ENCODE data around the gene ADAM12. TPM values are rescaled to one million over a fixed set of nuclear protein-coding genes. Genes with fewer than 3 reads are reported as not detected.

Gene ADAM12
- total RNA-seq, 2 donors from 2014 or later, result 0.27 to 2.2 TPM

DNA sequence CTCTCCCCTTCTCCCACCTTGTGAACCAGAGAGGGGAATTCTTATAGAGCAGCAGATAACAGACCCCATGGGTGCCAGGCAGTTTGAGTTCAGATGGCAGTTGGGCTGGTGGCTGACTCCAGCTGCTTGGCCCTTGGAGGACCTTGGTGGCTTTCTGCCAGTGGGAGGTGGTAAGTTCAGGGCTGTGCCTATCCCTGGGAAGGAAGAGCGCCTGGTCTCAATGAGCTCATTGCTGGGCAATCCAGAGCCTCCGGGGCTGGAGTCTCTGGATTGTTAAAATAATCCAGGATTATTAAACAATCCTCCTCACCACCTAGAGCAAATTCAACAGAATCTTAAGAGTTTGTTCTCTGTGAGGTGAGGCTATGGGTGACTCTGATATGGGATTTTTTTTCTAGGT lies 386.7 kb downstream of the ADAM12 start:
- TF ChIP-seq, protein P1, sequence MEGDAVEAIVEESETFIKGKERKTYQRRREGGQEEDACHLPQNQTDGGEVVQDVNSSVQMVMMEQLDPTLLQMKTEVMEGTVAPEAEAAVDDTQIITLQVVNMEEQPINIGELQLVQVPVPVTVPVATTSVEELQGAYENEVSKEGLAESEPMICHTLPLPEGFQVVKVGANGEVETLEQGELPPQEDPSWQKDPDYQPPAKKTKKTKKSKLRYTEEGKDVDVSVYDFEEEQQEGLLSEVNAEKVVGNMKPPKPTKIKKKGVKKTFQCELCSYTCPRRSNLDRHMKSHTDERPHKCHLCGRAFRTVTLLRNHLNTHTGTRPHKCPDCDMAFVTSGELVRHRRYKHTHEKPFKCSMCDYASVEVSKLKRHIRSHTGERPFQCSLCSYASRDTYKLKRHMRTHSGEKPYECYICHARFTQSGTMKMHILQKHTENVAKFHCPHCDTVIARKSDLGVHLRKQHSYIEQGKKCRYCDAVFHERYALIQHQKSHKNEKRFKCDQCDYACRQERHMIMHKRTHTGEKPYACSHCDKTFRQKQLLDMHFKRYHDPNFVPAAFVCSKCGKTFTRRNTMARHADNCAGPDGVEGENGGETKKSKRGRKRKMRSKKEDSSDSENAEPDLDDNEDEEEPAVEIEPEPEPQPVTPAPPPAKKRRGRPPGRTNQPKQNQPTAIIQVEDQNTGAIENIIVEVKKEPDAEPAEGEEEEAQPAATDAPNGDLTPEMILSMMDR (IDR thresholded peaks at IDR 0.05), result no peak
- Histone ChIP-seq H3K27me3 (replicated peaks; ENCODE audit: insufficient read depth) (no peaks in the 10 kb centered on the region), H3K27ac (no peak overlapping the region), H3K4me3 (no peak overlapping the region), H3K9me3 (no peaks in the 10 kb centered on the region), H3K4me1 (ENCODE audit: control insufficient read depth in 1 of 2, low read depth in 2 of 2) (no peaks in the 10 kb centered on the region), H3K36me3 (no peaks in the 10 kb centered on the region)
- ATAC-seq (ENCODE audit: insufficient number of reproducible peaks, low FRiP score, low read depth) (no peak), DNase-seq (ENCODE audit: low spot score) (no peak)

DNA sequence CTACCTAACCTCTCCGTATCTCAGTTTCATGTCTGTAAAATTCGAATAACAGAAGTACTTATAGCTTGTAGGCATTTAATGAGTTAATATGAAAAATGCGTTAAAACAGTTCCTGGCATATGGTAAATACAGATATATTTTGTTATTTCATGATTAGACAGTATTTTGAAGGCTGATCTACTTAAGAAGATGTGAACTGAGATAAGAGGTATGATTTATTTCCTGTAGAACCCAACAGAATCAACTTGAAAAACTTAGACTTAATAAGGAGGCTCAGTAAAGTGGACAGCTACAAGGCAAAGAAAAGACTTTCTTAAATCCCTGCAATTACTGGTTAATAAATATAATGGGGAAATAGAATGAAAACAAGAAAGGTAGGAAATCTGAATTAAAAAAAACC lies 388.6 kb downstream of the ADAM12 start:
- H3K4me3 ChIP-seq, result no peak overlapping the region
- no peak for ATAC-seq (ENCODE audit: insufficient number of reproducible peaks, low FRiP score, low read depth)
- H3K27me3 ChIP-seq (replicated peaks; ENCODE audit: insufficient read depth), result no peaks in the 10 kb centered on the region
- no peaks in the 10 kb centered on the region for H3K9me3 ChIP-seq
- H3K27ac ChIP-seq, result no peak overlapping the region
- H3K4me1 ChIP-seq (ENCODE audit: control insufficient read depth in 1 of 2, low read depth in 2 of 2), result no peaks in the 10 kb centered on the region
- DNase-seq (ENCODE audit: low spot score), result no peak
- H3K36me3 ChIP-seq, result no peaks in the 10 kb centered on the region
- TF ChIP-seq, protein P1 (IDR thresholded peaks at IDR 0.05), result no peak

DNA sequence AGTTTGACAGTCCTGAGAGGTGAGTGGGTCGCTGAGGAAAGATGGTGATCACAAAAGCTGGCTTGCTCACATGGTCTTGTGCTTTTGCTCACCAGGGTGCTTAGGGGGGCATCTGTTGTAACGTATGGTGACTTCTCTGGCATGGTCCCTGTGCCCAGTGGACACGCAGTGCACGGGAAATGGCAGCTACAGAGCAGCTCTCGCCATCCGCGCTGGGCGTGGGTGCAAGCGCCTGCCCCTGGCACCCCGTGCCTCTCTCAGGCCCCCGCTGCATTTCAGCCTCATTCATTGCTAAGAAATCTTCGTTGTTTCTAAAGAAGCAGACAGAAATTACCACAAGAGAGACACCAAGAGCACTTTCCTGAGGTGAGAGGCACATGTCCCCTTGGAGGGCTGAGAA lies 390.7 kb downstream of the ADAM12 start:
- Histone ChIP-seq H3K36me3 (no peaks in the 10 kb centered on the region), H3K4me1 (ENCODE audit: control insufficient read depth in 1 of 2, low read depth in 2 of 2) (no peaks in the 10 kb centered on the region), H3K4me3 (no peak overlapping the region), H3K27me3 (replicated peaks; ENCODE audit: insufficient read depth) (no peaks in the 10 kb centered on the region), H3K27ac (no peak overlapping the region), H3K9me3 (no peaks in the 10 kb centered on the region)
- ATAC-seq (ENCODE audit: insufficient number of reproducible peaks, low FRiP score, low read depth) (no peak), DNase-seq (ENCODE audit: low spot score) (no peak)
- TF ChIP-seq, protein P1 (IDR thresholded peaks at IDR 0.05), result no peak

DNA sequence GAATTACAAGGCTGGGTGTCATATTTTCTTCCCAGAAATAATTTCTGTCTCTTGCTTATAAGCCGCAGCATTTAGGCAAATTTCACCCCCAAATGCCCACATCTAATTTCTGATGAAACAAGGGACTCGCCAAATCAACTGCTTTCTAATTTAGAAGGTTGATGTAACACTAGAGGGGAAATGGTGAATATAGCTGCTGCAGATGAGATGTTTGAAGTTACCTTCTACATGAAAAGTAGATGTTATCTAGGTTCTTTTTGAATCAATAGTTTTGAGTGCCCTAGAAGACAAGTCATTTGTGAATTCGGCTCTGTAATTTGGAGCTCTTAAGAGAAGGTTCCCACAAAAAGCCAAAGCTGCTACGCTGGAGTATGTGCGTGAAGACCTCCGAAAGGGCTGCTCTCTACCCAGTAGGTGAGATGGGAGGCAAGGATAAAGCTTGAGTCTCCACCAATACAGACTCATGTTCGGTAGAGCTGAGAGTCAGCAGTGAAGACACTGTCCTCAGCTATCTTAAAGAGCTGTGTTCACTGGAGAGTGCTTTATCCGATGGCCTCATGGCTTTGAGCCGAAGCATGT lies 392.5 kb downstream of the ADAM12 start:
- Histone ChIP-seq H3K27ac (no peak overlapping the region), H3K4me1 (ENCODE audit: control insufficient read depth in 1 of 2, low read depth in 2 of 2) (no peaks in the 10 kb centered on the region), H3K27me3 (replicated peaks; ENCODE audit: insufficient read depth) (no peaks in the 10 kb centered on the region), H3K9me3 (no peaks in the 10 kb centered on the region), H3K4me3 (no peak overlapping the region), H3K36me3 (no peaks in the 10 kb centered on the region)
- ATAC-seq (ENCODE audit: insufficient number of reproducible peaks, low FRiP score, low read depth), result no peak
- DNase-seq (ENCODE audit: low spot score), result no peak
- TF ChIP-seq, protein P1 (IDR thresholded peaks at IDR 0.05), result no peak

DNA sequence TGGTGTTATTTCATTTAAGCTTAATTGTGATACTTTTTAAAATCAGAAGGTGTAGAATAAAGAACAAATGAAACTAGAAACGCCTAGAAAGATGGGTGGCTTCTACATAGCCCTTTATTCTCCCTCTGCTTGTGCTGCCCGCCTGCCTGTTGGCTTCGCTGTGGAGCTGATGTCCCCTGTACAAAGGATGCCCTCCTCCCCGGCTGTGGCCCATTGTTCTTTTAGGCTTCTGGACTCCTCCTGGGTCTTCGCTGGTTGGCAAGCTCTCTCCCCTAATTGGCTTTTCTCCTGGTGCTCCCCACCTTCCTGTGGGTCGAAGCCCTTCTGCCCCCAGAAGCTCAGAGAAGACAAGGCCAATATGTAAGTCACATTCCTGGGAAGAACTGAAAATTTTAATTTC lies 393.7 kb downstream of the ADAM12 start:
- DNase-seq (ENCODE audit: low spot score) (no peak), ATAC-seq (ENCODE audit: insufficient number of reproducible peaks, low FRiP score, low read depth) (no peak)
- H3K27me3 ChIP-seq (replicated peaks; ENCODE audit: insufficient read depth), result no peaks in the 10 kb centered on the region
- H3K27ac ChIP-seq, result no peak overlapping the region
- no peaks in the 10 kb centered on the region for H3K9me3 ChIP-seq
- H3K36me3 ChIP-seq, result no peaks in the 10 kb centered on the region
- TF ChIP-seq, protein P1 (IDR thresholded peaks at IDR 0.05), result no peak
- no peak overlapping the region for H3K4me3 ChIP-seq
- no peaks in the 10 kb centered on the region for H3K4me1 ChIP-seq (ENCODE audit: control insufficient read depth in 1 of 2, low read depth in 2 of 2)
